ENCODE data around the gene MSANTD3.

MSANTD3 gene

GRCh38 chr9:100474924-100475276 lies 48.0 kb downstream of the MSANTD3 start:
- no peak overlapping the region for H3K4me3 ChIP-seq (ENCODE audit: low read depth, low read length)
- no peak for TF ChIP-seq CTCF (IDR thresholded peaks at IDR 0.05; ENCODE audit: low read depth, low read length)

DNA sequence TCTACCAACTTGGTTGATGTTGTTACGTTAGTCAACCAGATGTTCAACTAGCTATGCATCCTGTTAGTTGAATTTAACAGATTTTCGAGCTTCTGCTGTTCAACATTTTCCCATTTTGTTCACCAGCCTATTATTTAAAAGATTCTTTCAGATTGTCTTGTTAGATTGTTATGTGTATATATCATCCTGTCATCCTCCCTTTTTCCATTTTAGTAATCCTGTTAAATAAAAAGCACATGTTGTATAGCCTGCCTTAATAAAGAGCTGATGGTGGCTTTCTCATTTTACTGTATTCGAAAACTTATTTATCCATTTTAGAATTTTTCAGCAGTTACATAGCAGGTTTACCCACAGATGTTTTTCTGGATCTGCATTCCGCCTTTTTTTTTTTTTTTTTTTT lies 50.3 kb downstream of the MSANTD3 start:
- no peak overlapping the region for H3K4me3 ChIP-seq (ENCODE audit: low read depth, low read length)
- no peak for TF ChIP-seq CTCF (IDR thresholded peaks at IDR 0.05; ENCODE audit: low read depth, low read length)

DNA sequence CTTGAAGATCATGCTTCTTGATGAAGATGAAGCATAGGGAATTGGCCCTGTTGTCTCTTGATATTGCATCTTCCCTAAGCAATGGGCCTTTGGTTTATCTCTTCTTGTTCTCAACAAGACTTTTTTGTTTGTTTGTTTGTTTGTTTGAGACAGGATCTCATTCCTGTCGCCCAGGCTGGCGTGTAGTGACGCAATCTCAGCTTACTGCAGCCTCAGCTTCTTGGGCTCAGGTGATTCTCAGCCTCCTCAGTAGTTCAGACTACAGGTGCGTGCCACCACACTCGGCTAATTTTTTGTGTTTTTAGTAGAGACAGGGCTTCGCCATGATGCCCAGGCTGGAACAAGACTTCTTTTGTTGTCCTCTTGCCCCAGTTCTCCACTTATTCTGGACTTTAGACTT lies 51.2 kb downstream of the MSANTD3 start:
- no peak for TF ChIP-seq CTCF (IDR thresholded peaks at IDR 0.05; ENCODE audit: low read depth, low read length)
- no peak overlapping the region for H3K4me3 ChIP-seq (ENCODE audit: low read depth, low read length)

- TF ChIP-seq CTCF (IDR thresholded peaks at IDR 0.05; ENCODE audit: low read depth, low read length), result no peak
- H3K4me3 ChIP-seq (ENCODE audit: low read depth, low read length), result no peak overlapping the region
These were observed 52.9 kb downstream of the MSANTD3 start for GRCh38 chr9:100479820-100480219.

GRCh38 chr9:100485196-100485595 lies 58.3 kb downstream of the MSANTD3 start:
- no peak overlapping the region for H3K4me3 ChIP-seq (ENCODE audit: low read depth, low read length)
- TF ChIP-seq CTCF (IDR thresholded peaks at IDR 0.05; ENCODE audit: low read depth, low read length), result no peak

DNA sequence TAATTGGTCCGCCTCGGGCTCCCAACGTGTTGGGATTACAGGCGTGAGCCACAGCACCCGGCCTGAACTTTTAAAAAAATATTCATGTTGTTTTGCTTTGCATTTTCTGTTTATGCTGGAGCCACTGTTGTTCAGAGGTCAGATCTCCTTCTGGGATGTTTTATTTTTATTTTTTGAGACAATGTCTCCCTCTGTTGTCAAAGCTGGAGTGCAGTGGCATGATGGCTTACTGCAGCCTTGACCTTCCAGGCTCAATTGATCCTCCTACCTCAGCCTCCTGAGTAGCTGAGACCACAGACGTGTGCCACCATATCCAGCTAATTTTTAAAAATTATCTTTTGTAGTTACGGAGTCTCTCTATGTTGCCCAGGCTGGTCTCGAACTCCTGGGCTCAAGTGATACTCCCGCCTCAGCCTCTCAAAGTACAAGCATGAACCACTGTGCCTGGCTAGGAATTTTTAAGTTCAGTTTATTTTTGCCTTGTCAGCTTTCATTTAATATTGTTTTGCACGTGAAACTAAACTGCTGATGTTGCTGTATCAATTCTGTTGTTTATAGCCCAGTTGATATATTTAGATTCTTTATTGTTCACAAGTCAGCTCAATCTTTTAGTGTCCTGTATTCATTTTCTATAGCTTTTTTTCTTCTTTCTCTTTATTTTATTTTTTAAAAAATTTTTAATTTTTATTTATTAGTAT lies 59.7 kb downstream of the MSANTD3 start:
- no peak for TF ChIP-seq CTCF (IDR thresholded peaks at IDR 0.05; ENCODE audit: low read depth, low read length)
- H3K4me3 ChIP-seq (ENCODE audit: low read depth, low read length), result no peak overlapping the region

DNA sequence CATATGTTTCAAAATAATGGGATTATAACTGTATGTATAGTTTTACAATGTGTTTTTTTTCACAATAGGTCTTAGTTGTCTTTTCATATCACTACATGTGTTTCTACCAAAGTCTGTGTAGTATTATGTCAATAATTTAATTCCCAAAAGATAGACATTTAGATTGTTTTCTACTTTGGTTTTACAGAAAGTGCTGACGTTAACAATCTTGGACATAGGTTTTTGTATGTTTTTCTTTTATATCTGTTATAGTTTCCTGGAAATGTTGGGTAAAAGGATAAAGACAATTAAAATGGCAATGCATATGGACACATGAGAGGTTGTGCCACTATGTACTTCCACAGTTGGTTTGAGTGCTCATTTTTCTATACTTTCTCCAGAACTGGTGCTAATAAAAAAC lies 61.2 kb downstream of the MSANTD3 start:
- TF ChIP-seq CTCF (IDR thresholded peaks at IDR 0.05; ENCODE audit: low read depth, low read length), result no peak

More for the DNA sequence above, 61.2 kb downstream of the MSANTD3 start:
- no peak overlapping the region for H3K4me3 ChIP-seq (ENCODE audit: low read depth, low read length)
